Endothelial cell of umbilical vein (primary cell): ENCODE results near the gene KMT2B. TPM values are rescaled to one million over a fixed set of nuclear protein-coding genes. Genes with fewer than 3 reads are reported as not detected.

Source experiments
- BruUV-seq: library from RNA; stranded (reverse); fragments of 400-500 nt; replicated peaks from 2 replicates; lab custom pipeline; 2021; lab: Mats Ljungman, UMichigan
- CTCF ChIA-PET: fragments of 300-600, 350-600 bp; sonication (Branson Sonifier 250); formaldehyde crosslinking; loops from one replicate; lab custom pipeline; 2021; ENCODE audit warnings: antibody characterized with exemption, inconsistent platforms; lab: Charles Lee
- POLR2A ChIA-PET: fragments of 300-600, 350-600 bp; sonication (Branson Sonifier 250); formaldehyde crosslinking; loops from one replicate; lab custom pipeline; 2021; ENCODE audit warnings: antibody characterized with exemption, inconsistent platforms; lab: Charles Lee
- DNase-seq: peaks from one replicate; pipeline ENCODE4 v3.0.0-alpha.2; 2011; ENCODE audit warnings: low read depth, low spot score
- FAIRE-seq: peaks from 2 replicates; lab custom pipeline; 2011; peaks lifted over from hg19 to GRCh38; lab: Jason Lieb, UNC
- H2AFZ ChIP-seq: 2 replicates; pipeline ENCODE4 v1.6.0; 2012; ENCODE audit warnings: low read depth, low read length, control low read depth, inconsistent platforms
- H3K27ac ChIP-seq: 2 replicates; pipeline ENCODE4 v1.5.1; 2011; ENCODE audit warnings: low read depth, mild to moderate bottlenecking, control low read depth, low read length, moderate library complexity; ENCODE audit not compliant: insufficient read depth
- H3K27me3 ChIP-seq, 2 experiments: 2 replicates each; pipeline versions ENCODE4 v1.6.0 to v1.6.1; 2011; ENCODE audit warnings: low read length in 2 of 2, mixed read lengths in 1 of 2; ENCODE audit not compliant: control insufficient read depth in 2 of 2, insufficient read depth in 2 of 2
- H3K36me3 ChIP-seq, 2 experiments: 2 replicates in 1 of 2; 3 replicates in 1 of 2; pipeline ENCODE4 v1.5.1; 2011; ENCODE audit warnings: low read length in 2 of 2, mild to moderate bottlenecking in 1 of 2, moderate library complexity in 1 of 2; ENCODE audit not compliant: control insufficient read depth in 2 of 2, insufficient read depth in 2 of 2; ENCODE audit errors: extremely low read depth in 1 of 2
- H3K4me1 ChIP-seq: 3 replicates; pipeline ENCODE4 v1.5.1; 2011; ENCODE audit warnings: mild to moderate bottlenecking, low read length; ENCODE audit not compliant: control insufficient read depth, insufficient read depth; ENCODE audit errors: extremely low read depth
- H3K4me2 ChIP-seq: 2 replicates; pipeline ENCODE4 v1.6.1; 2011; ENCODE audit warnings: low read length, control low read depth, mixed read lengths; ENCODE audit not compliant: insufficient read depth
- H3K4me3 ChIP-seq, 3 experiments: fragments of 200-600 bp in 1 of 3; sonication (generic), shearing (Covaris generic) in 1 of 3; replicated peaks in 1 of 3; 2 replicates each; pipeline ENCODE4 v1.5.1; 2011 to 2016; ENCODE audit warnings: control low read depth in 3 of 3, low read length in 3 of 3, mild to moderate bottlenecking in 2 of 3, inconsistent platforms in 1 of 3, low read depth in 1 of 3, moderate library complexity in 1 of 3; ENCODE audit not compliant: insufficient read depth in 1 of 3
- H3K79me2 ChIP-seq: 2 replicates; pipeline ENCODE4 v1.6.0; 2012; ENCODE audit warnings: low read length, inconsistent platforms; ENCODE audit not compliant: control insufficient read depth, insufficient read depth
- H3K9ac ChIP-seq: replicated peaks from 2 replicates; pipeline ENCODE3; 2011; ENCODE audit warnings: low read length, control low read depth; ENCODE audit not compliant: insufficient read depth; ENCODE audit errors: extremely low read depth
- H3K9me1 ChIP-seq: replicated peaks from 3 replicates; pipeline ENCODE4 v1.6.0; 2011; ENCODE audit warnings: mild to moderate bottlenecking, low read length; ENCODE audit not compliant: control insufficient read depth, insufficient read depth; ENCODE audit errors: extremely low read depth
- H3K9me3 ChIP-seq: replicated peaks from 2 replicates; pipeline ENCODE4 v1.5.1; 2012; ENCODE audit warnings: low read length, inconsistent platforms; ENCODE audit not compliant: control insufficient read depth, insufficient read depth
- H4K20me1 ChIP-seq: replicated peaks from 2 replicates; pipeline ENCODE3; 2011; ENCODE audit warnings: mild to moderate bottlenecking, low read length; ENCODE audit not compliant: control insufficient read depth, insufficient read depth; ENCODE audit errors: extremely low read depth
- CTCF ChIP-seq, 2 donors: IDR thresholded peaks; 1 replicate in 1 of 2; 2 replicates in 1 of 2; pipeline ENCODE4 v1.5.1; 2011; ENCODE audit warnings: low read length in 2 of 2, mild to moderate bottlenecking in 2 of 2, moderate library complexity in 2 of 2, control low read depth in 1 of 2, inconsistent platforms in 1 of 2, low read depth in 1 of 2; ENCODE audit not compliant: insufficient read depth in 1 of 2; ENCODE audit errors: extremely low read depth in 1 of 2
- MAX ChIP-seq: IDR thresholded peaks from 2 replicates; pipeline ENCODE4 v1.6.1; 2011; ENCODE audit not compliant: insufficient read depth, insufficient read length
- dilution Hi-C: fragments of 300-500 bp; cut with MboI; formaldehyde crosslinking; loops from one replicate; pipeline ENCODE4 v1.15.0; 2019; ENCODE audit warnings: low sequenced_read_pairs; ENCODE audit not compliant: extremely low pct_ligation_motif_present
- intact Hi-C: fragments of 100-400 bp; cut with micrococcal nuclease; formaldehyde crosslinking; loops from one replicate; pipeline ENCODE4 v1.10.0; 2022
- polyA plus RNA-seq, 4 experiments: library from polyadenylated mRNA; depleted of rRNA in 3 of 4; stranded (reverse) in 3 of 4; unstranded in 1 of 4; fragments of >200 nt; gene quantifications; 2 replicates each; pipeline versions ENCODE4 v1.2.1 to v1.2.3, GENCODE V29; 2011 to 2012; ENCODE audit warnings: missing spikeins in 1 of 4
- total RNA-seq: library from RNA; stranded (reverse); gene quantifications from 2 replicates; pipeline ENCODE4 v1.2.3, GENCODE V29; 2021

KMT2B gene
- total and polyA plus RNA-seq, 2 donors (not counting 3 experiments of a cell fraction or from before 2014, with no cell fraction given): 28.4 to 37.2 TPM

- intact Hi-C loops (no loop called here), dilution Hi-C loops (no loop called here)
- TF ChIP-seq CTCF (IDR thresholded peaks at IDR 0.05; ENCODE audit: extremely low read depth in 1 of 2, insufficient read depth in 1 of 2, low read depth in 1 of 2, low read length in 2 of 2): no peak
- TF ChIP-seq MAX: no peak
- Histone ChIP-seq H4K20me1 (no peaks in the 10 kb centered on the region), H2AFZ (peak overlapping the region; percentile 97), H3K36me3 (peaks cover under 1 to 5% of the 10 kb centered on the region in 2 experiments), H3K4me2 (peak overlapping the region; percentile 61), H3K9me3 (no peaks in the 10 kb centered on the region), H3K9me1 (no peaks in the 10 kb centered on the region), H3K27me3 (no peaks in the 10 kb centered on the region), H3K79me2 (peaks cover 26% of the 10 kb centered on the region), H3K9ac (peak overlapping the region; percentile 22), H3K4me3 (peak overlapping the region; percentile 30 to 57 (median 46)), H3K4me1 (peaks cover 17% of the 10 kb centered on the region), H3K27ac (no peak overlapping the region)
- no peak for DNase-seq
- no peak for FAIRE-seq
- ChIA-PET CTCF (interaction anchor here (0.5 to 1.2 kb wide), 4 partner anchors 14 to 573 kb away, joined by 3 to 10 read pairs (median 4); partner anchors contain the start of gene FXYD7), POLR2A (no interaction called here)
- no TSS peak for BruUV-seq
Measured at GRCh38 chr19:35715981-35716800, 1.6 kb upstream of the KMT2B start.
